HUDEP-2 (cell line): Measurements from ENCODE around the gene CARD11.

ENCODE experiments used
- DNase-seq, 76 experiments: peaks; one replicate each; lab custom pipeline; 2025; ENCODE audit not compliant: unreplicated experiment in 76 of 76; lab: John Stamatoyannopoulos, UW

Gene CARD11

GRCh38 chr7:2947058-2947780 lies 96.4 kb downstream of the CARD11 start:
- DNase-seq: no peak

- no peak for DNase-seq
These were observed 98.5 kb downstream of the CARD11 start for GRCh38 chr7:2945171-2945570.

- DNase-seq: no peak
These were observed 98.9 kb downstream of the CARD11 start for GRCh38 chr7:2944739-2945138.

- no peak for DNase-seq
These were observed 99.6 kb downstream of the CARD11 start for GRCh38 chr7:2943851-2944601.

- no peak for DNase-seq
These were observed 102.3 kb downstream of the CARD11 start for GRCh38 chr7:2941216-2941859.

GRCh38 chr7:2940466-2940865 lies 103.2 kb downstream of the CARD11 start:
- DNase-seq: no peak

GRCh38 chr7:2939193-2939885 lies 104.3 kb downstream of the CARD11 start:
- no peak for DNase-seq

- no peak for DNase-seq
These were observed 105.0 kb downstream of the CARD11 start for GRCh38 chr7:2938514-2939192.

GRCh38 chr7:2937701-2938513 lies 105.8 kb downstream of the CARD11 start:
- no peak for DNase-seq

GRCh38 chr7:2936891-2937580 lies 106.6 kb downstream of the CARD11 start:
- DNase-seq: no peak

GRCh38 chr7:2936301-2936700 lies 107.4 kb downstream of the CARD11 start:
- no peak for DNase-seq

GRCh38 chr7:2934984-2935740 lies 108.5 kb downstream of the CARD11 start:
- no peak for DNase-seq

GRCh38 chr7:2934211-2934731 lies 109.4 kb downstream of the CARD11 start:
- DNase-seq: no peak

GRCh38 chr7:2932402-2933251 lies 111.0 kb downstream of the CARD11 start:
- DNase-seq: no peak

- DNase-seq: no peak
These were observed 112.6 kb downstream of the CARD11 start for GRCh38 chr7:2931034-2931415.

- no peak for DNase-seq
These were observed 113.2 kb downstream of the CARD11 start for GRCh38 chr7:2930310-2931033.
